Fibroblast of pulmonary artery (primary cell): Measurements from ENCODE around the gene FIG4.

ENCODE experiments used
- DNase-seq: peaks from one replicate; pipeline ENCODE4 v3.0.0-alpha.2; 2010; ENCODE audit warnings: low read depth
- H3K4me3 ChIP-seq: replicated peaks from 2 replicates; pipeline ENCODE4 v1.5.1; 2011; ENCODE audit warnings: low read depth, mild to moderate bottlenecking, control low read depth, low read length, moderate library complexity
- CTCF ChIP-seq: IDR thresholded peaks from 2 replicates; pipeline ENCODE4 v1.5.1; 2011; ENCODE audit warnings: mild to moderate bottlenecking, control low read depth, low read length, inconsistent platforms; ENCODE audit errors: missing control alignments

FIG4 gene

GRCh38 chr6:109872549-109872948 lies 181.5 kb downstream of the FIG4 start:
- no peak for DNase-seq
- H3K4me3 ChIP-seq, result no peak overlapping the region
- TF ChIP-seq CTCF, result no peak

GRCh38 chr6:109872968-109873545 lies 182.0 kb downstream of the FIG4 start:
- DNase-seq, result no peak
- H3K4me3 ChIP-seq, result no peak overlapping the region
- no peak for TF ChIP-seq CTCF

- TF ChIP-seq CTCF, result no peak
- no peak for DNase-seq
- H3K4me3 ChIP-seq, result no peak overlapping the region
These were observed 183.0 kb downstream of the FIG4 start for GRCh38 chr6:109874086-109874485.

- no peak overlapping the region for H3K4me3 ChIP-seq
- no peak for DNase-seq
- TF ChIP-seq CTCF, result no peak
These were observed 183.5 kb downstream of the FIG4 start for GRCh38 chr6:109874621-109875020.
